IPS-20b (cell line): ENCODE measurements around the gene OR6A2.
A peak's percentile ranks its signal among the peaks of the same experiment; 100 is the strongest.

Source experiments
- H3K27ac ChIP-seq: one replicate; pipeline ENCODE4 v1.5.1; 2013; ENCODE audit warnings: low read length
- H3K27me3 ChIP-seq: 2 replicates; pipeline ENCODE4 v1.6.1; 2013; ENCODE audit warnings: mild to moderate bottlenecking, low read length, inconsistent platforms; ENCODE audit not compliant: insufficient read depth
- H3K36me3 ChIP-seq: 2 replicates; pipeline ENCODE4 v1.6.1; 2013; ENCODE audit warnings: low read depth, mild to moderate bottlenecking, inconsistent platforms, low read length, moderate library complexity; ENCODE audit not compliant: insufficient read depth
- H3K4me1 ChIP-seq: 2 replicates; pipeline ENCODE4 v1.6.1; 2013; ENCODE audit warnings: mild to moderate bottlenecking, control low read depth, inconsistent platforms, low read length, moderate library complexity; ENCODE audit not compliant: insufficient read depth
- H3K4me3 ChIP-seq: 2 replicates; pipeline ENCODE4 v1.5.1; 2013; ENCODE audit warnings: mild to moderate bottlenecking, low read length, inconsistent platforms
- H3K9ac ChIP-seq: 2 replicates; pipeline ENCODE4 v1.6.1; 2013; ENCODE audit warnings: low read depth, mild to moderate bottlenecking, inconsistent platforms, low read length, moderate library complexity
- H3K9me3 ChIP-seq: 2 replicates; pipeline ENCODE4 v1.6.1; 2013; ENCODE audit warnings: mild to moderate bottlenecking, low read depth, low read length, inconsistent platforms; ENCODE audit not compliant: insufficient read depth

Gene OR6A2

GRCh38 chr11:6799402-6799801 is at the start of gene OR6A2:
Gene OR6A2, minus strand, starts transcription at chr11:6799689. Its CDS starts 3,981 bp downstream, at chr11:6795708.
- no peaks in the 10 kb centered on the region for H3K36me3 ChIP-seq
- 0 out of 2 replicates have a peak within 1 kb of the TSS, but pooled peaks have one; percentile 11 for H3K4me3 ChIP-seq
- H3K4me1 ChIP-seq = peaks cover 4% of the 10 kb centered on the region; the same call in 1 of the 2 replicates
- no peaks in the 10 kb centered on the region for H3K27me3 ChIP-seq
- H3K9ac ChIP-seq = no peak within 1 kb of the TSS
- no peak within 1 kb of the TSS for H3K27ac ChIP-seq
- H3K9me3 ChIP-seq = no peaks in the 10 kb centered on the region

DNA sequence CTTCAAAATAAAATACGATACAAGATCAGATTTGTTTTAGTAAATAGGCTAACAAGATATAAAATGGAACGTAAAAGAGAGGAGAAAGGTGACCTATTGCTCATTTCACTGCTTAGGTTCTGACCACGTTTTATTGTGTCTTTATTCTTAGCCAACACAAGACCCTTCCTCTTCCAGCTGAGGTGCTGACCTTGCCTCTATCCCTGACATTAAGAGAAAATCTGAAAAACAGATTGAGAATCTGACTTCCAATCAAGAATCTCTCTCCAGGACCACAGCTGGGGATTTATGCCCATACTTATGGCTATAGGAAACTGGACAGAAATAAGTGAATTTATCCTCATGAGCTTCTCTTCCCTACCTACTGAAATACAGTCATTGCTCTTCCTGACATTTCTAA is 45.9 kb upstream of the OR6A2 start, which contains the start of gene OR10A5:
Gene OR10A5 (plus strand): TSS at position 301 of the 400 bp plus-strand sequence. CDS start 0 bp downstream, at position 301.
- no peak within 1 kb of the TSS for H3K9ac ChIP-seq
- H3K4me1 ChIP-seq = no peaks in the 10 kb centered on the region; the same call in 1 of the 2 replicates
- no peaks in the 10 kb centered on the region for H3K36me3 ChIP-seq
- H3K4me3 ChIP-seq = no peak within 1 kb of the TSS
- H3K27ac ChIP-seq = no peak within 1 kb of the TSS
- no peaks in the 10 kb centered on the region; the same call in 1 of the 2 replicates for H3K9me3 ChIP-seq
- no peaks in the 10 kb centered on the region for H3K27me3 ChIP-seq

- Histone ChIP-seq H3K27ac (no peak overlapping the region), H3K9me3 (no peaks in the 10 kb centered on the region; the same call in 1 of the 2 replicates), H3K36me3 (no peaks in the 10 kb centered on the region), H3K9ac (no peak overlapping the region), H3K27me3 (no peaks in the 10 kb centered on the region), H3K4me1 (no peaks in the 10 kb centered on the region; the same call in 1 of the 2 replicates), H3K4me3 (no peak overlapping the region)
These were observed 44.9 kb upstream of the OR6A2 start for GRCh38 chr11:6844356-6844755.

GRCh38 chr11:6843670-6844069 is 44.2 kb upstream of the OR6A2 start:
- Histone ChIP-seq H3K4me3 (no peak overlapping the region), H3K27me3 (no peaks in the 10 kb centered on the region), H3K9me3 (no peaks in the 10 kb centered on the region; the same call in 1 of the 2 replicates), H3K9ac (no peak overlapping the region), H3K4me1 (no peaks in the 10 kb centered on the region; the same call in 1 of the 2 replicates), H3K27ac (no peak overlapping the region), H3K36me3 (no peaks in the 10 kb centered on the region)

DNA sequence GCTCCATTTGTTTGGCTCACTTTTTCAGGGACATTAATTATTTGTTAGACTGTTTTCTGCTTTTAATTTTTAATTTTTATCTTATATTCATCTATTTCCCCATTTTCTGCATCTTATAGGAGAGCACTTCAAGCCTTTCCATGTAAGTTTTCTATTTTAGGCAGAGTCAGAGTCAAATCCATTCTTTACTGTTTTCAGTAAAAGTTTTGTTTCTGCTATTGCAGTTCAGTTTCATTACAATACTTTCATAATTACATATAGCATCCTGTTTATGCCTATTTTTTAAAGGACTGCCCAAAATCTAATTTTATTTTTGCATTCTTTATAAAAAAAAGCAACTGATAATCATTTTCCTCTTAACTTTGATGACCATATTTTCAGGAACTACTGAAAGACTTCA is 42.2 kb upstream of the OR6A2 start:
- no peak overlapping the region for H3K27ac ChIP-seq
- H3K9ac ChIP-seq = no peak overlapping the region
- no peaks in the 10 kb centered on the region; the same call in 1 of the 2 replicates for H3K4me1 ChIP-seq
- no peaks in the 10 kb centered on the region for H3K27me3 ChIP-seq
- H3K9me3 ChIP-seq = no peaks in the 10 kb centered on the region; the same call in 1 of the 2 replicates
- no peaks in the 10 kb centered on the region for H3K36me3 ChIP-seq
- no peak overlapping the region for H3K4me3 ChIP-seq

GRCh38 chr11:6834021-6834420 is 34.5 kb upstream of the OR6A2 start:
- H3K4me3 ChIP-seq = no peak overlapping the region
- no peaks in the 10 kb centered on the region for H3K4me1 ChIP-seq
- H3K36me3 ChIP-seq = no peaks in the 10 kb centered on the region
- no peaks in the 10 kb centered on the region for H3K27me3 ChIP-seq
- H3K9me3 ChIP-seq = no peaks in the 10 kb centered on the region
- H3K27ac ChIP-seq = no peak overlapping the region
- H3K9ac ChIP-seq = no peak overlapping the region

GRCh38 chr11:6833356-6833755 is 33.9 kb upstream of the OR6A2 start:
- no peak overlapping the region for H3K9ac ChIP-seq
- no peaks in the 10 kb centered on the region for H3K36me3 ChIP-seq
- H3K9me3 ChIP-seq = no peaks in the 10 kb centered on the region
- H3K27ac ChIP-seq = no peak overlapping the region
- H3K4me3 ChIP-seq = no peak overlapping the region
- H3K27me3 ChIP-seq = no peaks in the 10 kb centered on the region
- no peaks in the 10 kb centered on the region for H3K4me1 ChIP-seq

DNA sequence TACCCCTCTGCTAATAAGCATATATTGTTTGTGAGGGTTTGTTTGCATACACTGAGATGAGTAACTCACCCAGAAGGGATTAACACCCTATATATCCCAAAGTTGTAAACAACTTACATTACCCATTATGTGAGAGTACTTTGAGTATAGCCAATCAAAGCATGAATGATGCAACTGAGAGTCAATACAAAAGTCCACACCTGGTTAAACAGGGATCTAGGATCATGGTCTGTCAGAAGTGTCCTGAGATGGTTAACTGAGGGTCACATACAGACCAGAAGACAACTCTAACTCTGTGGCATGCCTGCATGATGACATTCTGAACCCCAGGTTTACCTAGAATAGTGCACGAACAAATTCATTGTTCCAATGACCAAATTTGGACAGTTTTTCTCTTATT is 28.6 kb upstream of the OR6A2 start:
- Histone ChIP-seq H3K27ac (no peak overlapping the region), H3K4me3 (no peak overlapping the region), H3K4me1 (no peaks in the 10 kb centered on the region), H3K9me3 (no peaks in the 10 kb centered on the region), H3K36me3 (no peaks in the 10 kb centered on the region), H3K27me3 (no peaks in the 10 kb centered on the region), H3K9ac (no peak overlapping the region)

DNA sequence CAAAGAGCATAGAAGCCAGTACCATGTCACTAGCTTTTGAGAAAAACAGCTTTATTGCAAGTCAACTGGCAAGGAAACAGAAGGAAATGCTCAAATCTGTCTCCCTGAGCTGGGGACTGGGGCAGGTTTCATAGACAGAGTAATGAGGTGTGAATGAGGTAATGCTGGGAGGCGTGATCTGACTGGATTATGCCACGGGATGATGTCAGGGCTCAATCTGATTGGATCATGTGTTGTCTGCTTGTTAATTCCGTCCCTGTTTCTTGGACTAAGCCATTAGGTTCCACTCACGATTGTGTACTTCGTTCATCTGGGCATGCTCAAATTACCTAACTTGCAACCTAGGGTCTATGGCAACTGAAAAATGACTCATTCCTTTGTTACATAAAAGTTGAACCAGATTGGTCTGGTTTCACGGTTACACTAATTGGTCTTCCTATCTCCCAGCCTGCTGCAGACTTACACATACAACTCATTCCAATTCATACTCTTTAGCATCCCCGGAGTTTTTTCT is 25.8 kb upstream of the OR6A2 start:
- no peaks in the 10 kb centered on the region for H3K36me3 ChIP-seq
- no peaks in the 10 kb centered on the region for H3K27me3 ChIP-seq
- no peak overlapping the region for H3K4me3 ChIP-seq
- H3K9ac ChIP-seq = no peak overlapping the region
- H3K9me3 ChIP-seq = no peaks in the 10 kb centered on the region
- no peak overlapping the region for H3K27ac ChIP-seq
- no peaks in the 10 kb centered on the region for H3K4me1 ChIP-seq

- no peak overlapping the region for H3K9ac ChIP-seq
- H3K4me1 ChIP-seq = no peaks in the 10 kb centered on the region
- H3K27me3 ChIP-seq = no peaks in the 10 kb centered on the region
- no peaks in the 10 kb centered on the region for H3K36me3 ChIP-seq
- H3K4me3 ChIP-seq = no peak overlapping the region
- H3K9me3 ChIP-seq = no peaks in the 10 kb centered on the region
- no peak overlapping the region for H3K27ac ChIP-seq
These were observed 24.8 kb upstream of the OR6A2 start for GRCh38 chr11:6824136-6824823.

DNA sequence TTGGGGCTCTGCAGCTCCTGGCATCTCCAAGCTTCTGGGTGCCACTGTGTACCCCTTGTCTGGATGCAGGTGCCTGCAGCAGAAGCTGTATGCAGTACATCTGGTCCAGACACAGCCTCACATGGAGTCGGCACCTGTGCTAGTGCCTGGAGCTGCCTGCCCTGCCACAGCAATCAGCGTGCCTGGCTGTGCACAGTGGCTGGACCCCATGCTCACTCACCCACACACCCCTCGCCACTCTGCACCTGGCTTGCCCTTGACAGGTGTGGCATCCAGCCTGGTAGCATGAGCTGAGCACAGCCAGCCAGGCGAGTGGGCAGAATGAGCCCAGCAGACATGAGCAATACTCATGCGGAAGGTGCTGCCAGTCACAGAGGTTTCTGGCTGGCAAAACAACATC is 19.5 kb upstream of the OR6A2 start:
- Histone ChIP-seq H3K9me3 (no peaks in the 10 kb centered on the region), H3K27me3 (no peaks in the 10 kb centered on the region), H3K4me1 (no peaks in the 10 kb centered on the region), H3K4me3 (no peak overlapping the region), H3K36me3 (no peaks in the 10 kb centered on the region), H3K9ac (no peak overlapping the region), H3K27ac (no peak overlapping the region)

DNA sequence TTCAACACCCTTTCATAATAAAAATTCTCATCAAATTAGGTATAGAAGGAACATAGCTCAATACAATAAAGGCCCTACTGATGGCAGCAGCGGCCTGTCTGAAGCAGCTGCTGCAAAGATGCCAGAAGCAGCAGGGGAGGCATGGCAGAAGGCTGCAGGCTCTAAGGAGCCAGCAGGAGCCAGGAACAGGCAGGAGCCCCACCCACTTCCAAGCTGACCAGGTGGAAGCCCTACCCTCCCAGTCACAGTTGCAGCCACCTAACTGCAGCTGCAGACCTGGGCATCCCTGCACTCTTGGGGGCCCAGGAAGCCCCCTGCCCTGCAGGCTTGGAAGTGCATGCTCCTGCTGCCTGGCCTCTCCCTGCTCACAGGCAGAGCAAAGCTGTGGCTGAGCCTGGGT is 18.2 kb upstream of the OR6A2 start:
- Histone ChIP-seq H3K27me3 (0 out of 2 replicates have a peak, but pooled peaks cover 4% of the 10 kb centered on the region), H3K9me3 (no peaks in the 10 kb centered on the region), H3K36me3 (no peaks in the 10 kb centered on the region), H3K9ac (no peak overlapping the region), H3K4me3 (no peak overlapping the region), H3K4me1 (no peaks in the 10 kb centered on the region), H3K27ac (no peak overlapping the region)
